GM23338 (cell line): ENCODE measurements around the gene EXOC3. TPM values are rescaled to one million over a fixed set of nuclear protein-coding genes. Genes with fewer than 3 reads are reported as not detected.

Experiments used
- ATAC-seq: fragments of 200-7000 bp; cut with Tn5 transposase; 3 replicates; pipeline ENCODE4 v1.9.1; 2020
- DNase-seq: peaks from one replicate; pipeline ENCODE4 v3.0.0-alpha.2; 2015; ENCODE audit warnings: low spot score
- H2AFZ ChIP-seq: fragments of 200-600 bp; sonication (generic); 2 replicates; pipeline ENCODE4 v1.8.0; 2016; ENCODE audit warnings: antibody characterized with exemption, mild to moderate bottlenecking, moderate library complexity
- H3F3A ChIP-seq: fragments of 200-600 bp; sonication (generic); replicated peaks from 2 replicates; pipeline ENCODE4 v1.8.0; 2017; ENCODE audit warnings: antibody characterized with exemption, mixed run types, low read depth
- H3K27ac ChIP-seq: fragments of 200-600 bp; sonication (generic); 2 replicates; pipeline ENCODE4 v1.6.1; 2016; ENCODE audit warnings: low read depth
- H3K27me3 ChIP-seq: fragments of 200-600 bp; sonication (generic); 2 replicates; pipeline ENCODE4 v1.8.0; 2016; ENCODE audit warnings: mild to moderate bottlenecking, mixed run types, moderate library complexity; ENCODE audit not compliant: insufficient read depth
- H3K36me3 ChIP-seq: fragments of 200-600 bp; sonication (generic); 2 replicates; pipeline ENCODE4 v1.8.0; 2016; ENCODE audit warnings: mild to moderate bottlenecking; ENCODE audit not compliant: insufficient read depth
- H3K4me1 ChIP-seq: fragments of 200-600 bp; sonication (generic); 2 replicates; pipeline ENCODE4 v1.8.0; 2016; ENCODE audit warnings: mild to moderate bottlenecking, moderate library complexity; ENCODE audit not compliant: insufficient read depth
- H3K4me2 ChIP-seq: fragments of 200-600 bp; sonication (generic); 2 replicates; pipeline ENCODE4 v1.7.1; 2017; ENCODE audit warnings: mixed run types
- H3K4me3 ChIP-seq: fragments of 200-600 bp; sonication (generic); 2 replicates; pipeline ENCODE4 v1.6.1; 2016; ENCODE audit warnings: mixed run types
- H3K79me2 ChIP-seq: fragments of 200-600 bp; sonication (generic); replicated peaks from 2 replicates; pipeline ENCODE4 v1.8.0; 2017; ENCODE audit warnings: mild to moderate bottlenecking; ENCODE audit not compliant: insufficient read depth
- H3K9me2 ChIP-seq: fragments of 200-600 bp; sonication (generic); 2 replicates; pipeline ENCODE4 v1.8.0; 2017; ENCODE audit not compliant: insufficient read depth
- H4K20me1 ChIP-seq: fragments of 200-600 bp; sonication (generic); replicated peaks from 2 replicates; pipeline ENCODE4 v1.8.0; 2017; ENCODE audit warnings: mild to moderate bottlenecking; ENCODE audit not compliant: insufficient read depth
- H3K27ac Mint-ChIP-seq: 2 replicates; pipeline ENCODE4 v1.8.0; 2020; ENCODE audit warnings: inconsistent platforms, mild to moderate bottlenecking, moderate library complexity, mixed read lengths
- H3K27me3 Mint-ChIP-seq: 3 replicates; pipeline ENCODE4 v1.8.0; 2022; ENCODE audit warnings: low read depth, mild to moderate bottlenecking, moderate library complexity, mixed read lengths, inconsistent platforms; ENCODE audit not compliant: insufficient read depth, poor library complexity
- H3K36me3 Mint-ChIP-seq: 3 replicates; pipeline ENCODE4 v1.8.0; 2021; ENCODE audit warnings: low read depth, mild to moderate bottlenecking, inconsistent platforms, moderate library complexity, mixed read lengths
- H3K4me1 Mint-ChIP-seq: 3 replicates; pipeline ENCODE4 v1.8.0; 2020; ENCODE audit warnings: mild to moderate bottlenecking, inconsistent platforms, mixed read lengths
- H3K4me3 Mint-ChIP-seq: 3 replicates; pipeline ENCODE4 v1.8.0; 2021; ENCODE audit warnings: moderate library complexity, mild to moderate bottlenecking, inconsistent platforms, mixed read lengths
- H3K9me3 Mint-ChIP-seq: 3 replicates; pipeline ENCODE4 v1.8.0; 2020; ENCODE audit warnings: moderate library complexity, mild to moderate bottlenecking, inconsistent platforms, mixed read lengths
- CREB1 ChIP-seq: fragments of 250-450 bp; sonication (Bioruptor Pico); IDR thresholded peaks from 2 replicates; pipeline ENCODE4 v1.5.0; 2020; ENCODE audit warnings: low read depth, mild to moderate bottlenecking, moderate library complexity
- CTCF ChIP-seq, 2 experiments: fragments of 200-600 bp in 1 of 2; sonication (generic) in 1 of 2; conservative IDR thresholded peaks; 2 replicates each; pipeline versions ENCODE4 v1.5.1 to v1.6.1; 2016 to 2017; ENCODE audit warnings: antibody characterized with exemption in 2 of 2, low read depth in 2 of 2, mild to moderate bottlenecking in 2 of 2, moderate library complexity in 1 of 2
- ETS1 ChIP-seq: IDR thresholded peaks from 2 replicates; pipeline ENCODE4 v1.6.1; 2016; ENCODE audit warnings: antibody characterized with exemption
- EZH2 ChIP-seq: fragments of 200-600 bp; sonication (generic); IDR thresholded peaks from one replicate; pipeline ENCODE4 v1.8.0; 2017; ENCODE audit warnings: antibody characterized with exemption, mild to moderate bottlenecking, low read depth; ENCODE audit not compliant: unreplicated experiment
- EZH2phosphoT487 ChIP-seq: fragments of 200-600 bp; sonication (generic); IDR thresholded peaks from one replicate; pipeline ENCODE4 v1.8.1; 2018; ENCODE audit warnings: antibody characterized with exemption; ENCODE audit not compliant: unreplicated experiment
- JUNB ChIP-seq: IDR thresholded peaks from one replicate; pipeline ENCODE4 v1.6.1; 2016; ENCODE audit warnings: antibody characterized with exemption; ENCODE audit not compliant: unreplicated experiment
- NANOG ChIP-seq: IDR thresholded peaks from 2 replicates; pipeline ENCODE4 v1.6.1; 2016; ENCODE audit warnings: antibody characterized with exemption, borderline replicate concordance
- POLR2AphosphoS5 ChIP-seq: IDR thresholded peaks from 2 replicates; pipeline ENCODE4 v1.6.1; 2016; ENCODE audit warnings: antibody characterized with exemption, low read depth
- REST ChIP-seq: IDR thresholded peaks from one replicate; pipeline ENCODE4 v1.6.1; 2018; ENCODE audit warnings: antibody characterized with exemption; ENCODE audit not compliant: unreplicated experiment
- STAT1 ChIP-seq: IDR thresholded peaks from one replicate; pipeline ENCODE4 v1.6.1; 2016; ENCODE audit warnings: antibody characterized with exemption; ENCODE audit not compliant: unreplicated experiment
- ZNF114 ChIP-seq: fragments of 250-450 bp; sonication (Bioruptor Pico); IDR thresholded peaks from 2 replicates; pipeline ENCODE4 v1.5.0; 2020; ENCODE audit warnings: mild to moderate bottlenecking, moderate library complexity
- ZNF331 ChIP-seq: fragments of 250-450 bp; sonication (Bioruptor Pico); IDR thresholded peaks from 2 replicates; pipeline ENCODE4 v1.5.0; 2020; ENCODE audit warnings: low read depth, mild to moderate bottlenecking, moderate library complexity
- ZNF462 ChIP-seq: fragments of 250-450 bp; sonication (Bioruptor Pico); IDR thresholded peaks from 2 replicates; pipeline ENCODE4 v1.5.0; 2020; ENCODE audit warnings: mild to moderate bottlenecking, moderate library complexity
- polyA plus RNA-seq: library from polyadenylated mRNA; unstranded; fragments of >200 nt; fragmentation: Nextera tagmentation; extraction: Ambion mirVana; gene quantifications from 2 replicates; pipeline ENCODE4 v1.2.1, GENCODE V29; 2016
- total RNA-seq: library from RNA; depleted of rRNA; stranded (reverse); fragments of >200 nt; shearing (Covaris generic); gene quantifications from 2 replicates; pipeline ENCODE4 v1.2.3, GENCODE V29; 2014

Gene EXOC3
- total and polyA plus RNA-seq, 2 experiments from 2014 or later = 13.4 to 31.6 TPM

GRCh38 chr5:510521-510920 lies 67.5 kb downstream of the EXOC3 start:
- no peaks in the 10 kb centered on the region for H3K27me3 ChIP-seq
- no peak overlapping the region for H2AFZ ChIP-seq
- no peak overlapping the region for H3K27ac ChIP-seq
- no peaks in the 10 kb centered on the region for H4K20me1 ChIP-seq
- H3K4me1 ChIP-seq = no peaks in the 10 kb centered on the region
- Mint-ChIP-seq H3K4me3 (no peak overlapping the region), H3K4me1 (no peaks in the 10 kb centered on the region; the same call in 1 of the 3 replicates), H3K36me3 (no peaks in the 10 kb centered on the region; the same call in 2 of the 3 replicates), H3K27ac (no peak overlapping the region), H3K9me3 (peaks cover 5% of the 10 kb centered on the region; the same call in 2 of the 3 replicates), H3K27me3 (peaks cover 33% of the 10 kb centered on the region)
- TF ChIP-seq EZH2phosphoT487 = no peak
- no peak for TF ChIP-seq CTCF (conservative IDR thresholded peaks at IDR 0.05; ENCODE audit: low read depth in 2 of 2)
- no peak for TF ChIP-seq ETS1
- no peak for TF ChIP-seq EZH2
- no peak for TF ChIP-seq JUNB
- TF ChIP-seq CREB1 (CRISPR knock-in tag) = no peak
- TF ChIP-seq NANOG = no peak
- TF ChIP-seq STAT1 = no peak
- TF ChIP-seq REST = no peak
- no peak for TF ChIP-seq ZNF331 (CRISPR knock-in tag)
- TF ChIP-seq POLR2AphosphoS5 = no peak
- no peak for TF ChIP-seq ZNF114
- TF ChIP-seq ZNF462 = no peak
- no peaks in the 10 kb centered on the region for H3F3A ChIP-seq
- H3K36me3 ChIP-seq = no peaks in the 10 kb centered on the region
- H3K4me3 ChIP-seq = no peak overlapping the region
- H3K9me2 ChIP-seq = no peaks in the 10 kb centered on the region
- ATAC-seq = no peak
- H3K4me2 ChIP-seq = no peak overlapping the region
- H3K79me2 ChIP-seq = no peaks in the 10 kb centered on the region
- no peak for DNase-seq
